ENCODE data around the gene LMNA.

- TF ChIP-seq SUZ12 (IDR thresholded peaks at IDR 0.05) (no peak), L3MBTL2 (conservative IDR thresholded peaks at IDR 0.05) (no peak), PKNOX1 (IDR thresholded peaks at IDR 0.05) (no peak), LEF1 (IDR thresholded peaks at IDR 0.05; ENCODE audit: borderline replicate concordance) (no peak)
Measured at GRCh38 chr1:156126043-156126629, 11.6 kb downstream of the LMNA start.
